DMS 273 treated with DMSO at 0.1 percent for 48 hours (cell line): ENCODE results near the gene TMEM183A.
"Not testable (repeated sequence)": the region's sequence is repeated elsewhere in the genome, so short reads cannot be mapped to it uniquely, and the experiment has no call there.

Experiments used
- DNase-seq: peaks from one replicate; lab custom pipeline; 2025; lab: John Stamatoyannopoulos, UW

TMEM183A gene

DNA sequence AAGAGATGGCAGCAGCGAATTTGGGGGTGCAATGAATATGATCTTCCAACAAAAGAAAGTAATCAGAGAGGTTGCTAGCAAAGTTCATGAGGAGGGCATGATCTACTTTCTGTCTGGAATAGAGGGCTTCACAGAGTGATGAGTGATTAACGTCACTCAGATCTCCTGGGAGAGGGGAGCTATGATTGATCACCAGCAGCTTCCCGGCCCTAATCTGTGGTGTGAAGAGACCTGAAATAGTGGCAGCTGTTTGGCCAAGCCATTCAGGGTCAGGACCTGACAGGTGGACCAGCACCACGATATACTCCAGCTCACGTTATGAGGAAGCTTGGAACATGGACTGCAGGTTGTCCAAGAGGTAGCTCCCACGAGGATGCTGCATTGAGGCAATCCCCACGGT lies 19.9 kb upstream of the TMEM183A start:
- no peak for DNase-seq

DNA sequence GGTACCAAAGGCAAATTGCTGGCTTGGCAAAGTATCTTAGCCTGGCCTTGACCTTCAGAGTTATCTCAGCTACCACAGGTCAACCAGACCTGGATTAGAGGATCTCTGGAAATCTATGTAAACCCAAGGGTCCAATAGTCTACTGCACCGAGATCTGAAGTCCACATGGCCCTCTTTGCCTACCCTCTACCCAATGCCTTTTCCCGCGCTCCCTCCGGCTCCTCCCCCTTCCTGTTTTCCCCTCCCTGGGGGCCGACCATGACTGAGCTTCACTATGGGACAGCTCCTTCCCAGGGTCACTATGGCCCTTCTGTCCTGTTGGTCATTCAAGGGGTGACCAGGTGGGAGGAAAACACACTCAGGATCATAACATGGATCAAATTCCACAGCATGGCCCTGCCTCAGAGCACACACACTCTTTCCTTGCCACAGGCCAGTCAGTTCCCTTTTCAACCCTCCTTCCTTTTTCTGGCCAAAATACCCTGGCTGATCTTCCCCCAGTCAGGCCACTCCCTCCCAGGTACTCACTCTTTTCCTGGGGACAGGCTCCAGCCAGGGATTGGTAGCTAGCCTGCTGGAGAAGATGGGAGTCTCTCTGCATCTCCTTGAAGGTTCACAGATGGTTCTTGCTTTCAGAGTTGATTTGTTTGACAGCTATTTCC lies 19.1 kb upstream of the TMEM183A start:
- DNase-seq, result no peak

DNA sequence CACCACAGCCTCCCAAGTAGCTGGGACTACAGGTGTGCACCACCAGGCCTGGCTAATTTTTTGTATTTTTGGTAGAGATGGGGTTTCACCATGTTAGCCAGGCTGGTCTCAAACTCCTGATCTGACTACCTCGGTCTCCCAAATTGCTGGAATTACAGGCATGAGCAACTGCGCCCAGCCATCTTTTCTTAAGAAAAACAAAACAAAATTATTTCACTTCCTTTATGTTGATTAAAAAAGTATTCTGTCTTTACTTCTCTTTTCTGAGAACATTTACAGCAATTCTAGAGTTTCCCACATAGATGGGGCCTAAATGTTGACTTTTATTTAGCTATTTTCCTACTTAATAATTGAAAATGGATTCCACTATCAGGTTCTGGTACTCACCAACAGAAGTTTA lies 17.3 kb upstream of the TMEM183A start:
- no peak for DNase-seq

DNA sequence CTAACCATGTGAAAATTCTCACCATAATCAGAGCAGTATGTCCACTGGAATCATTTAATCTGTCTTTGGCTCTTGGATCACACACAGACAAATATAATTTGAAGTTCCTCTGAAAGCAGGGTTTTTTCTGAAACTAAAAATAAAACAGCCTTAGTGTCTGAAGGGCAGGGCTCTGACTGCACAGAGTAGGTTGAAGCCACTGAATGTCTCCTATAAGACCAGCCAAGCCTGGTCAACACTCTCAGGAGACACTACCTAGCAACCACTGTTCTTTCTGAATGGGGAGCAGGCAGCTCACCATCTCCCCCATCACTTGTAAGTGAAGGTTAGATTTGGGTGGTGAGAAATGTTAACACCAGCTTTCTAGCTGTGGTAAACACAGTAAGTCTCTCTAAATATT lies 16.1 kb upstream of the TMEM183A start:
- DNase-seq, result no peak

DNA sequence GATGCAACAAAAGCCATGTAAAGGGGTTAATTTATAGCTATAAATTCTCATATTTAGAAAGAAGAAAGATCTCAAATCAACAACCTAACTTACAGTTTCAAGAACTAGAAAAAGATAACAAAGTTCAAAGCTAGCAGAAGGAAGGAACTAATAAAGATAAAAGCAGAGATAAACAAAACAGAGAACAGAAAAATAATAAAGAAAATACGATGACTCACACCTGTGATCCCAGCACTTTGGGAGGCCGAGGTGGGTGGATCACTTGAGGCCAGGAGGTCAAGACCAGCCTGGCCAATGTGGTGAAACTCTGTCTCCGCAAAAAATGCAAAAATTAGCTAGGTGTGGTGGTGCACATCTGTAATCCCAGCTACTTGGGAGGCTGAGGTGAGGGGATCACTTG lies 12.4 kb upstream of the TMEM183A start:
- no peak for DNase-seq

DNA sequence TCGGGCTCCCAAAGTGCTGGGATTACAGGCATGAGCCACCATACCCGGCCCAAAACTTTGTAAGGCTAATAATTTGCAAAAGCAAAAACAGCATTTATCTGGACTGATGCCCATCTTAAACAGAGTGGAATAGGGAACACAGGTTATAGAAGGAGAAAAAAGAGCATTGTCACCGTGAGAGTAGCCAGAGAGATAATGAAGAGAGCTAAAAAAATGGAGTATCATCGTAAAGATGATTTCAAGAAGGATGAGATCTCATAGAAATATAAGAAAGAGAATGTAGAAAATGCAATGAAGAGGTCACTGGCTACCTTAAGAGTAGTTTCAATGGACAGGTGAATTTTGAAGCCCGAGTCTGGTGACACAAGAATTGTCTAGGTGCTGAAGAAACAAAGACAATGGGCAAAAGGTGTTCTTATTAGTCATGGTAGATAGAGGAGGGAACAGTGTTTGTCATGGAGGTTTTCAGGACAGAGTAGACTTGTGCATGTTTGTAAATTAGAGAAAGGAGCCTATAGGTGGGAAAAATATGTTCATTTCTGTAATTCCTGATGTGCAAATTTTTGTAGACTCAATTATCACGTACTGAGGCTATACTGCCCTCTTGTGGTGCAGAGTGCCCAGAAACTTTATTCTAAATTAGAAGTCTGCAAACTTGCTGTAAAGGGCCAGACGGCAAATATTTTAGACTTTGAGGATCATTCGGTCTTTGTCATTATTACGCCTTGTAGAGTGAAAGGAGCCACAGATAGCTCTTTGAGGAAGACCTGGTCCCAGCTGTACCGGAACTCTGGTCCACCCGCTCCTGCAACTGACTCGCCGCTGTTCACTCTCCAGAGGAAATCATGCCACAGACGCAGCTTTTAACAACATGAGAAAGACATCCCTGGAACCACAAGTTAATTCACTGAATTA lies 8.1 kb upstream of the TMEM183A start:
- DNase-seq, result no peak

DNA sequence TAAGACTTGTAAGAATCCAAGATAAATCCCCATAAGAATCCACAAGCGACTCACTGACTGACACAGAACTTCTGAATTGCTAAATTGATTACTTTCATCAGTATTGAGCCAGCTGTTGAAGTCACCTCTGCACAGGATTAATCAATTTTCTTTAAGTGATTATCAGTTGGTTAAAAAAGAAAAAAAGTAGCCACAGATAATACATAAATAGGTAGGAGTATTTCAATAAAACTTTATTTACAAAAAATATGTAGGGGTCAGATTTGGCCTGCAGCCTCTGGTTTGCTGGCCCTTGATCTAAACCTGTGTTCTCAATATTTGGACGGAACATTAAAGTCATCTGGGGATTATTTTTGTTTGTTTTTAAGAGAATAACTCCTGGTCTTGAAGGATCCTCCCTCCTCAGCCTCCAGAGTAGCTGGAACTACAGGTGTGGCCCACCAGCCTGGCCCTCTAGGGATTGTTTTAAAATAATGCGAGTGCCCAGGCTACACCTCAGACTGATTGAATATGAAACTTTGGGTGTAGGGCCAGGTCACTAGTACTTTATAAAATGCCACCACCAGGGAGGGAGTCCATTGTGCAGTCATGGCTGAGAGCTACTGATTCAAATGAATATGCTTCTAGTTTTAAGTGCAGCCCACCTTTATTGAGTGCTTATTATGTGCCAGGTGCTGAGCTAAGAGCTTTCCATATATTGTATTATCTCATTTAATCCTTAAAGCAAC lies 6.8 kb upstream of the TMEM183A start:
- no peak for DNase-seq

DNA sequence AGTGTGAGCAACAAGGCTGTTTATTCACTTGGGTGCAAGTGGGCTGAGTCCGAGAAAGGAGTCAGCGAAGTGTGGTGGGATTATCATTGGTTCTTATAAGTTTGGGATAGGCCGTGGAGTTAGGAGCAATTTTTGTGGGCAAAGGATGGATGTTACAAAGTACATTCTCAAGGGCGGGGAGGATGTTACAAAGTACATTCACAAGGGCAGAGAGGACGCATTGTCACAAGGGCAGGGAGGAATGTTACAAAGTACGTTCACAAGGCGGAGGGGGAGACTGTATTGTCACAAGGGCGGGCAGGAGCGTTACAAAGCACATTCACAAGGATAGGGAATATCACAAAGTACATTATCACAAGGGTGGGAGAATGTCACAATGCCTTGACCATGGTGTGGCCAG lies 5.2 kb upstream of the TMEM183A start:
- DNase-seq, result no peak

DNA sequence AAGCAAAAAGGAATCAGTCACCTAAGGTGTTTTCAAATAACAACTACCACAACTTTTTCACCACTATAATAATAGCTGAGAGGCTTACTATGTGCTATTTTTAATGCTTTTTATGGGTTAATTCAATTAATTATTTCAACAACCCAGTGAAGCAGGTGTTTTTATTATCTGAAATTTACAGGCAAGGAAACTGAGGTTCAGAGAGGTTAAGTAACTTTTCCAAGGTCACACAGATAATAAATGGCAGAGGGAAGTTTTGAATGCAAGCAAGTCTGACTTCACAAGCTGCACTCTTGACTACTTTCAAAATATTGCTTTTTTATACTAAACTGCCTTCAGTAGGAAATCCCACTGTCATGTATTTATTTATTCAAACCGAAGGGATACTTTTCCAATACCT lies 4.2 kb upstream of the TMEM183A start:
- no peak for DNase-seq

DNA sequence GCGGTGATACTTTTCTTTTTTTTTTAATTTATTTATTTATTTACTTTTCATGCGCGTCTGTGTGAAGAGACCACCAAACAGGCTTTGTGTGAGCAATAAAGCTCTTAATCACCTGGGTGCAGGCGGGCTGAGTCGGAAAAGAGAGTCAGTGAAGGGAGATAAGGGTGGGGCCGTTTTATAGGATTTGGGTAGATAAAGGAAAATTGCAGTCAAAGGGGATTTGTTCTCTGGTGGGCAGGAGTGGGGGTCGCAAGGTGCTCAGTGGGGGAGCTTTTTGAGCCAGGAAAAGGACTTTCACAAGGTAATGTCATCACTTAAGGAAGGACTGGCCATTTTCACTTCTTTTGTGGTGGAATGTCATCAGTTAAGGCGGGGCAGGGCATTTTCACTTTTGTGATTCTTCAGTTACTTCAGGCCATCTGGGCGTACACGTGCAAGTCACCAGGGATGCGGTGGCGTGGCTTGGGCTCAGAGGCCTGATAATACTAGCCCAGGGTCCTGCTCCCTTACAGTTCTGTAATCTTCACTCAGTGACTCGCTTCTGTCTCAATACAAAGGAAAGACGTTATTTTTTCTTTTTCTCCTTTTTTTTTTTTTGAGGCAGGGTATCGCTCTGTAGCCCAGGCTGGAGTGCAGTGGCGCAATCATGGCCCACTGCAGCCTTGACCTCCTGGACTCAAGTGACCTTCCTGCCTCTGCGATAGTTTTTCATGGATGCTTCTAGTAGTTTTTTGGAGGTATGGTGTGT lies 1.6 kb upstream of the TMEM183A start:
- not testable (repeated sequence) for DNase-seq

DNA sequence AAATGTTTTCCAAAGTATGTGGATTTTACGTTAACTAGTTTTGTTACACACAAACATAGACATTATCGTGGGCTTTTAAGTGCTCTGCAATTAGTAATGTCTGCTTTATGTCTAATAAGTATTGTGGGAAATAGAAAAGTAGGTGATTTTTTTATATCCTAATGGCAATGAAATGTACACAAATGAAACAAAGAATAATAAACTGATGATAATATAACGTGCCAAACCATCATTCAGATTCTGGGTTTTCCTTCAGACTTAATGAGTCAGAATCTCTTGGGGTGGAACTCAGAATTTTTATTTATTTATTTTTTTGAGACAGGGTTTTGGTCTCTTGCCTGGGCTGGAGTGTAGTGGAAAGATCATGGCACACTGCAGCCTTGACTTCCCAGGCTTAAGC lies 2.0 kb downstream of the TMEM183A start:
- no peak for DNase-seq

DNA sequence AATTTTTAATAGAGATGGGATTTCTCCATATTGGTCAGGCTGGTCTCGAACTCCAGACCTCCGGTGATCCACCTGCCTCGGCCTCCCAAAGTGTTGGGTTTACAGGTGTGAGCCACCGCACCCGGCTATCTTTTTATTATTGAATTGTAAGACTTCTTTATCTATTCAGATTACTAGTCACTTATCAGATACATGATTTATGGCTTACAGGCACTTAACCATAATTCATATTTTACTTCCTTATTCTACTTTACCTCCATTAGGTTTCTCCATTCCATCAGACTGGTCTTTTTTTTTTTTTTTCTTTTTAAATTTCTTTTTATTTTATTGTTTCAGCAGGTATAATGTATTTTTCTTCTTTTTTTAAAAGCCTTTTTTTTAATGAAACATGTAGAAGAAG lies 4.4 kb downstream of the TMEM183A start:
- DNase-seq, result no peak

DNA sequence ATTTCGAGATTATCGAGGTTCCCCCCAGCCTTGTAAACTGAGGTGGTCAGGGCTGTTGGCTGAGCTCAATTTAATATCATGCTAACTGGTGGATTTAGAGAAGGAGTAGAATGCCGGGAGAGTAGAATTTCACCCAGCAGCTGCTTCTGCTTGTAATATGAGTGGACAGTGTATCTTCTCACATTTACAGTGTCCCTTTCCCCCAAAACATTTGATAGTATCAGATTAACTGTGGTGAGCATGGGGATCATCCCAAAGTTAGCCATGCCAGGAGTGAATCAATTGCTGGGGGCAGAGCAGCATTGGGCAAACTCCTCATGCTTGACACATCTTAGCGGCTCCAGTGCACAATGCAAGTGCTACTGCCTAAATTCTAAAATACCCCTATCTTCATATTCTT lies 9.9 kb downstream of the TMEM183A start:
- DNase-seq, result no peak

DNA sequence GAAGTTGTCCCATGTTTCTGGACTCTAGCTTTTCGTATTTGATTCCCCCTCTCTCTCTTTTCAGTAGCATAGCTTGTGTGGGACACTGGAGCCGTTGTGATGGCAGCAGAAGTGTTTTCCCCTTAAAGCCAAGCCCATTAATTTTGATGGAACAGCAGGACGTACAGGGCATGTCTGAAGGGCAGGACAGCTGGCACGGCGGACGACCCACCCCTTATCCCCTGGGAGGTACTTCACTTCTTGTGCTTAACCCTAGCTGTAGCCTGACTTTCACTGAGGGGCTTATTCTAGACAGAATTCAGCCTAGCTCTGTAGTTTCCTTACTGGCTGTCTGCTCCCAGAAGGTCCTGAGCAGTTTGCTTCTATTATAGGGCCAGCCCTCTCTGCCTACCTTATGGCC lies 10.5 kb downstream of the TMEM183A start:
- no peak for DNase-seq

DNA sequence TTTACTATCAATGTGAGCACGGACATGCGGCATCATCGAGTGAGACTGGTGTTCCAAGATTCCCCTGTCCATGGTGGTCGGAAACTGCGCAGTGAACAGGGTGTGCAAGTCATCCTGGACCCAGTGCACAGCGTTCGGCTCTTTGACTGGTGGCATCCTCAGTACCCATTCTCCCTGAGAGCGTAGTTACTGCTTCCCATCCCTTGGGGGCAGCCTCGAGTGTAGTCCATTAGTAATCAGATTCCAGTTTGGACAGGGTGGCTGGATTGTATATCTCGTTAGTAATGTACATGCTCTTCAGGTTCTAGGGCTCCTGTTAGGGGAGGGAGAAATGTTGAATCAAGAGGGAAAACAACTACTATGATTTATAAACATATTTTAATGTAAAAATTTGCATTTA lies 15.7 kb downstream of the TMEM183A start:
- DNase-seq, result not testable (repeated sequence)

DNA sequence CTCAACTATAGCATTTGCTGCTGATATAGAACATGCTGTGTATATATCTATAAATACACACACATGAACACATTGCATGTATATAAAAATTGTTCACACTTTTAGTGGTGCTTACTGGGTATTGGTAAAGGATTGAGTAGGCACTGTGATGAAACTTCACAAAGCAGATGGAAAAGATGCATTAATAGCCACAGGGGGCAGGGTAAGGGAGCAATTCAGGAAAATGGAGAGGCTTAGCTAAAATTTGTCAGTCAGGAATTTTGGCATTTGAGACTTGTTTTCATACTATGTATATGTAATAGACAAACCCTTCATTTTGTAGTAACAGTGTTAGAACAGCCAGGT lies 18.5 kb downstream of the TMEM183A start:
- peak; percentile 55 for DNase-seq

DNA sequence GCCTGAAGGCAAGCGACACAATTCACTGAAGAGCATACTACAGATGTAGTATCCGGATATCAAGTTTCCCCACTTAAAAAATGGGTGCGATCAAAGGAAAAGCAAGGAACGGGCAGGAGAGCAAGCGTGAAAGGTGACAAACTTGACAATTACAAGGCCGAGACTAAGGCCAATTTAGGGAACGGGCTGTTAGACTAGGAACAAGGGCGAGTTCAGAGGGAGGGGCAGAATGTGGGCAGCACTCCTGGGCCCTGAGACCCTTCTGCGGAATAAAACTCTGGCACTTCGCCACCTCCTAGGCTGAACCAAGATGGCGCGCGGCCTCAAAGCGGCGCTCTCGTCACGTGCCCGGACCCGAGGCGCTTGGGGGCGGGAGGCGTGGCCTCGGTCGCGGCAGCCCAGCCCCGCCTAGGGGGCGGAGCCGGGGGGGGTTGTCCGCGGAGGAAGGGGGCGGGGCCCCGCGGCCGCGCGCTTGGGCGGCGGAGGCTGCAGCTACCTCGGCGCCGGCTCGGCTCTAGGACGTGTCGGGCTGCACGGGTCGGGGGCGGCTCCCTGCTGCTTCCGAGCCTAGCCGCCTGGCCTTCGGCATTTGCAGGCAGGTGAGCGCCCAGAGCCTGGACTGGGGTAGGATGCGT lies 19.0 kb downstream of the TMEM183A start, which contains the start of gene PPFIA4:
TSS of gene PPFIA4 (plus strand) at position 461 of the 635 bp plus-strand sequence. CDS start 12,518 bp downstream, outside the sequence.
- peak; percentile 80 for DNase-seq

DNA sequence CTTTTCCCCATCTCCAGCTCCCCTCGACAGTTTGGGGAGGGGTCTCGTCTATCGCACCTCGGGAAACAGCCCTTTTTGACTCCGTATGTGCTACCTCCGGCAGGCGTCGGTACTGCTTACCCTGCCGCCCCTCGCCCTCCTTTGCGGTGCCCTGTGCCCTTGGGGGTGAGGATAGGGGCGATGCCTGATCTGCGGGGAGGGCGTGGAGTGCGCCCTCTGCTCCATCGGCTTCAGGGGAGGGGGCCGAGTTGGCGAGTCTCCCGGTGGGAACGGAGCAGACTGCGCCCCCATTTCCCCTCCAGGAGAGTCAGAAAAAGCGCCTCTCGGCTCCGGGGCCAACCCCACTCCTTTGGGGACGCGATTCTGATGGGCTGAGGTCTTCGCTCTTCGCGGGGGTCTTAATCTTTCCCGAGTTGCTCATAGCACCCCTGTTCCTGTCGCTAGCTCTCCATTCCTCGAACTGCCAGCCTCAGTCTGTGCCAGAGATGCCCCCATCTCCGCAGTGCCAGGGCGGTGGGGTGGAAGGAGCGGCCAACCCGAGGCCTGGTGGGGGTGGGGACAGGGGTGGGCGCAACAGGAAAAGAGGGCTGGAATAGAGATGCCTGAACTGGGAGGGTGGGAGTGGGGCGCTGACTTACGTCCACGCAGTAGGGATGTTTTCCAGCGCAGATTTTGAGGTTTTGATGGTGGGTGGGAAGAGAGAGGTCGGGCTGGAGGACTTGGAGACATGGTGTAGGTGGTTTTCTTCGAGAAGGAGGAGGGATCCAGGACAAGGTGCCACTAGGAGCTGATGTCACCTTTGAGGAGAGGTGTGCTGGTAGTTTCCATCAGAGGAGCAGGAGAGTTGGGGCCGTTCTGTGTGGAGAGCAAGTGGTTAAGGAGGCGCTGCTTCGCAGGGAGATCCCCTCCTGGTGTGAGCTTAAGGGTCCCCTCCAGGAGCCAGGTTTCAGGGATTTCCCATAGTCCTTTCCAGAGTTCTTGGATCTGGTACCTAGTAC lies 19.8 kb downstream of the TMEM183A start:
- DNase-seq, result no peak

DNA sequence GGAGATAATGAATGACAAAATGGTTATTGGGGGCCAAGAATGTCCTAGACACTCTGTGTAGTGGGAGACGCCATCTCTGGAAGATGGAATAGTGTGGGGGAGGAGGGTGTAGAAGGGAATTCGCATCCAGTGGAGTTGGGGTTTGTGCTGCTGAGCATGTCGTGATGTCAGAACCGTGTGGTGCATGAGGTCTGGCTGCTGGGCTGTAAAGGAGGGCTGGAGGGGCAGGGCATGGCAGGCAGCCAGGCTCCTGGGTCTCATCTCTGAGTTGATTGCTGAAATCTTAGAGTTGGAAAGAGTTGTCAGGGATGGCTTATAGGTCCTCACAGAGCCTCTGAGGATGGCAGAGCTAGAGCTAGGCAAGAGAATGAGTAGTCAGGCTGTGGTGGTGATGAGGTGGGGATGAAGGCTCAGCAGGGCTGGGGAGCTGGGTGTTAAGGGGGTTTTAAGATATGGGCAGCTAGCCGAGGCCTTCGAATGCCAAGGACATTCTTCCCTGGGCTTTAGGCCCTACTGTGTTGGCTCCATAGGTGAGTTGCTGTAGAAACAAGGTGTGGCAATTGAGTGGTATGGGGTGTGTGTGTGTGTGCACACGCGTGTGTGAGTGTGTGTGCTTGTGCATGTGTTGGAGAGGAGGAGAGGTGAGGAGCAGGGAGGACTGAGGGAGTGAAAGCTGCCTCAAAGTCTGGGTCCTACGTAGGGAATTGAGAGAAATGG lies 21.1 kb downstream of the TMEM183A start:
- DNase-seq, result no peak
